Camera-type eye (tissue), 1 donor: ENCODE data around the gene OR4D2. TPM values are rescaled to one million over a fixed set of nuclear protein-coding genes. Genes with fewer than 3 reads are reported as not detected.

Experiments
- total RNA-seq: library from RNA; depleted of rRNA; stranded (reverse); fragments of >200 nt; gene quantifications from one replicate; pipeline ENCODE4 v1.2.3, GENCODE V29; 2014

Gene OR4D2
- not detected for total RNA-seq

GRCh38 chr17:58166682-58167081 lies at the start of gene OR4D2:
TSS of gene OR4D2 (plus strand) at chr17:58166982. CDS start at chr17:58169656, 2,674 bp downstream.

GRCh38 chr17:58147930-58148434 lies 18.8 kb upstream of the OR4D2 start, which contains the start of gene OR4D1:
TSS of gene OR4D1 (plus strand) at chr17:58148384. CDS start at chr17:58155154, 6,770 bp downstream.

GRCh38 chr17:58192612-58193011 lies 25.8 kb downstream of the OR4D2 start, which contains the start of gene EPX:
TSS of gene EPX (plus strand) at chr17:58192726. CDS start at chr17:58192847, 121 bp downstream.

GRCh38 chr17:58219007-58219788 lies 52.4 kb downstream of the OR4D2 start, which contains the start of gene MKS1:
TSS of gene MKS1 (minus strand) at chr17:58219255. CDS start at chr17:58219230, 25 bp downstream.

Other genes with a start within 250 kb of the OR4D2 start
- gene CUEDC1, start 211.6 kb upstream of the OR4D2 start, total RNA-seq, result 37.1 TPM
- gene VEZF1, start 178.7 kb upstream of the OR4D2 start, total RNA-seq, result 150 TPM
- 340 TPM for gene SRSF1, start 159.7 kb upstream of the OR4D2 start, total RNA-seq
- 31.6 TPM for gene DYNLL2, start 83.6 kb upstream of the OR4D2 start, total RNA-seq
- not detected for gene OR4D1, start 18.6 kb upstream of the OR4D2 start, total RNA-seq
- gene EPX, start 25.7 kb downstream of the OR4D2 start, total RNA-seq, result not detected
- 32.0 TPM for gene MKS1, start 52.3 kb downstream of the OR4D2 start, total RNA-seq
- gene LPO, start 71.6 kb downstream of the OR4D2 start, total RNA-seq, result 0.44 TPM
- 14.1 TPM for gene MPO, start 114.0 kb downstream of the OR4D2 start, total RNA-seq
- 52.3 TPM for gene TSPOAP1, start 161.8 kb downstream of the OR4D2 start, total RNA-seq
- 38.3 TPM for gene SUPT4H1, start 185.2 kb downstream of the OR4D2 start, total RNA-seq